ENCODE data around the gene OR6S1.
A peak's percentile ranks its signal among the peaks of the same experiment; 100 is the strongest.

OR6S1 gene, protein sequence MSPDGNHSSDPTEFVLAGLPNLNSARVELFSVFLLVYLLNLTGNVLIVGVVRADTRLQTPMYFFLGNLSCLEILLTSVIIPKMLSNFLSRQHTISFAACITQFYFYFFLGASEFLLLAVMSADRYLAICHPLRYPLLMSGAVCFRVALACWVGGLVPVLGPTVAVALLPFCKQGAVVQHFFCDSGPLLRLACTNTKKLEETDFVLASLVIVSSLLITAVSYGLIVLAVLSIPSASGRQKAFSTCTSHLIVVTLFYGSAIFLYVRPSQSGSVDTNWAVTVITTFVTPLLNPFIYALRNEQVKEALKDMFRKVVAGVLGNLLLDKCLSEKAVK

DNA sequence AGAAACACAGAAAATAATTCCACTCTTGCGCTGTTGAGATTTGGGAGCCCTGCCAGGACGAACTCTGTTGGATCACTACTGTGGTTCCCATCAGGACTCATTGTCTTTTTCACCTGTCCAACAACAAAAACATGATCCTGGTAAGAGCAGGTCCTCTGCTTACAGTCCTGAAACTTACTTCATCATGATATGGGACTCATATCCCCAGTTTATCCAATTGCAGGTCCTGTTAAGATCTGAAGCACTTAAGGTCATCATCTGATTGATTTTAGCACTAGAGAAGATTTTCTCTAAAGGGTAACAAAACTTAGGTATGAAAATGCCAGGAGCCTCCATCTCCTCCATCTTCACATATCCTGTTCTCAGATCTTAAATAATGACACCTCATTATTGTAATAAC is at the start of gene OR6S1:
TSS of gene OR6S1 (minus strand) at position 101 of the 400 bp plus-strand sequence. CDS start at position 101, 0 bp downstream.
- DNase-seq: no peak

GRCh38 chr14:20690848-20691640 is 49.6 kb upstream of the OR6S1 start:
- DNase-seq: peak; percentile 41 to 47

DNA sequence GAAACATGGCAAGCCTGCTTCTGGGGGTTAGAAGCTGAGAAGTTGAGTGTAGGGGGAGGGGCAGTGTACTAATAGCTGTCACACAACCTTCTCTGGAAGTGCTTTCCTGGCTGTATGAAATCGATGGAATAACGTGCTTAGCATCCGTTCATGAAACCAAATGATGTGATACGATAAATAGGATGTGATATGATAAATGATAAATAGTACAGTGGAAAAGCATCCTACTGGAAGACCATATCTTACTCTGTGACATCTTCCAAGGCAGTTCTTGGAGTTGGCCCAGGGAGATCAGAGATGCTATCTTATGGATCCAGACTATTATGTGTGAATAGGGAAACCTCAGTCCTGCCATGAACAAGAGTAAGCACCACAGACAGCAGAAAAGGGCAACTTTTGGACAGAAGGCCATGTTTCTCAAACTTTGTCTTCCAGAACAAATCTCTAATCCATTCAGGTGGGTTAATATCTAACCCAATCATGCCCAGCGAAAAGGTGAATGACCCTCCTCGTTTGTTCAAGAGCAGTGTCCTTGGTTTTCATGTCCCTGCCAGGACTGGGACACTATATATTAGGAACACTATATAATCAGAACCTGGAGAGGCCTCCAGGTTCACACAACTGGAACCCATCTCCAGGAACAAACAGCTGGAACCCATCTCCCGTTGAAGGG is 46.8 kb upstream of the OR6S1 start, which contains the start of gene ANG:
TSS of gene ANG (plus strand) at position 598 of the 673 bp plus-strand sequence. CDS start 4,801 bp downstream, outside the sequence.
- no peak for DNase-seq

GRCh38 chr14:20687362-20688166 is 46.1 kb upstream of the OR6S1 start:
- DNase-seq: no peak

DNA sequence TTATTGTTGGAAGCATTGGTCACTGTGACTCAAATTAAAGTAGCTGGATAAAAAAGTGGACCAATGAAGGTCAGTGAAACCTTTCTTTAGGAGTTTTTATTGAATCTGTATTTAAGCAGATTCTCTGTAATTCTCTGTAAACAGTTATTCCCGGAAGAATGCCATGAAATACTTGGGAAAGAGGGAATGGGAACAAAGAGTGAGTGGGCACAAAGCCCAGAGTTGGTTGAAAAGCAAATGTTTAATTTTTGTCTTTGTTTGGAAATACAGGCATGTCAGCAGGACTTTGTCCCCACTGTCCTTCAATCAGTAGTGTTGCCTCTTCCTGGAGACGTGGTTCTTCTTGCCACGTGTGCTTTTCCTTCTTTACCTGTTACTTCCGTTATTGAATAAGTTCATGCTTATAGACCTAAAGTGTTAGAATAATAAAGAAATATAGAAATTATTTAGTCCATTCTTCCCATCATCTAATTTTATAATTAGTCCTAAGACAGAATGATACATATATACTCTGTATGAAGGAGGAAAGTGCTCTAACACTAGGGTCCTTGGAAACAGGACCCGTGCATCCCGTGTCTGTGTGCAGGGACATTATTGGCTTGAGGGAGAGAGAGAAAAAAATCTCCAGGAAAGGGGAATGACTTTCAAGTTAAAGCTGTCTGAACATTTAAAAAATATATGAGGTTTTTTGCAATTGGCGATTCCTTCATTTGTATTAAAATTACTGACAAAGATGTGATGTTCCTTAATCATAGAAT is 45.1 kb upstream of the OR6S1 start:
- no peak for DNase-seq

GRCh38 chr14:20684662-20685456 is 43.4 kb upstream of the OR6S1 start:
- DNase-seq: no peak

DNA sequence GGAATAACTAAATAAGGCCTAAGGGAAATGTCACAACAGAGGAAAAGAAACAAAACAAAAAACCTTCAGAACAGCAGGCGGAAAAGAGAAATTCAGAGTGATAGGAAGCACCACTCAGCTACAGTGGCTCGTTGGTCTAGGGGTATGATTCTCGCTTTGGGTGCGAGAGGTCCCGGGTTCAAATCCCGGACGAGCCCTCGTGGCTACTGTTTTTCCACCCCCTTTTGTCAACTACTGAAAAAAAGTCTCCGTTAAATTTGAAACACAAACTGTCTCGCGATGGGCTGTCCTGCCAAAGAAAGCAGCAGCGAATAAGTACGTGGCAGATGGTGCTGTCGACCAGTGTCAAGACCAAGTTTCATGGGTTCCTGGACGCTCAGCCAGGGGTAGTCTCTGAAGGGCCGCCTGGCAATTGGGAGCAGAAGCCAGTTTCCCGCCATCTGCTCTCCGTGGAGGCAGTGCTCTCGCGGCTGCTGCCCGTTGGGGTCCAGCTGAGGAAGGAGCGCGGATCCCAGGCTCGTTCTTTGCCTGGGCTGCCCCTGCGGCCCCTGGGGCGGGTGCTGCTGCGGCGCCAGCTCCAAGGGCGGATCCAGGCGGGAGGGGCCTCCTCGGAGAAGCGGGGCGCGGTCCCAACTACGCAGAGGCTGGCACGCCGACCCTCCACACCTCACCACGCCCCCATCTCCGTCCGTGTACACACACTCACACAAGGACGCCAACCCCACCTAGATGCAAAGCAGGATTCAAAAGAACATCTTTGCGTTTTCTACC is 42.6 kb upstream of the OR6S1 start, which contains the start of gene RNASE4:
TSS of gene RNASE4 (plus strand) at position 670 of the 771 bp plus-strand sequence. CDS start 14,812 bp downstream, outside the sequence.
- DNase-seq: peak; percentile 42 to 54

GRCh38 chr14:20683125-20683890 is 41.8 kb upstream of the OR6S1 start:
- DNase-seq: peak; percentile 67 to 81

- DNase-seq: peak; percentile 83 to 85
These were observed 41.1 kb upstream of the OR6S1 start for GRCh38 chr14:20682435-20683124.

DNA sequence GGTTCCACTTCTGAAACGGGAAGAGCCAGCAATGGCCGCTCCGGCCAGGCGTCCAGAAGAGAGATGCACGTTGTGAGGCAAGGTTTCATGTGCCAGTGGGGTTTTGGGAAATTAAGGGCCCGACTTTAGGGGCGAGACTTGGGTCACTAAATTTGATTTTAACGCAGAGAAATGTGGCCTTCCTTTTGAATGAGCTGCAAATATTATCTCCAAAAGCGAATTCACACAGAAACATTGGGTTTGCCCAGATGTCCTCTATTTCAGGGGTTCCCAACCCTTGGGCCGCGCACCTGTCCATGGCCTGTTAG is 40.6 kb upstream of the OR6S1 start:
- no peak for DNase-seq

GRCh38 chr14:20681348-20682126 is 40.0 kb upstream of the OR6S1 start:
- peak; percentile 63 to 72 for DNase-seq

- no peak for DNase-seq
These were observed 39.4 kb upstream of the OR6S1 start for GRCh38 chr14:20680843-20681347.

GRCh38 chr14:20680363-20680762 is 38.9 kb upstream of the OR6S1 start:
- no peak for DNase-seq

GRCh38 chr14:20679907-20680306 is 38.4 kb upstream of the OR6S1 start:
- DNase-seq: peak in 1 of 2 experiments; percentile 29

DNA sequence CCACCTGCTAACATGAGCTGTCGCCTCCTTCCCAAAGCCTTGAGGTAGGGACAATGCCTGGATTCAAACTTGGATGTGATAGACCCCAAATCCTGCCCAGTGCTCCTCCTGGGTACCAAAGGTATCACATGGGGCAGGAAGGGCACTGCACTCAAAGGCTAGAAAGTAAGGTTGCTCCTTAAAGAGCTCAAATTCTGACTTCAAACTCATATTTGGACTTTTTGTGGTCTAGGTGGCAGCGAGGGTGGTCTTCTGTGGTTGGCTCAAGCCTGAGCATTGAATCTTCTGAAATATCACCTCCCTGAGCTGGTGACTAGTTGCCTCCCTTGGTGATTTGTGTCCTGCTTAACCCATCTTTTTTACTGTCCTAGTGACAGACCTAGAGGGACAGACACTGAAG is 34.6 kb upstream of the OR6S1 start:
- DNase-seq: no peak

DNA sequence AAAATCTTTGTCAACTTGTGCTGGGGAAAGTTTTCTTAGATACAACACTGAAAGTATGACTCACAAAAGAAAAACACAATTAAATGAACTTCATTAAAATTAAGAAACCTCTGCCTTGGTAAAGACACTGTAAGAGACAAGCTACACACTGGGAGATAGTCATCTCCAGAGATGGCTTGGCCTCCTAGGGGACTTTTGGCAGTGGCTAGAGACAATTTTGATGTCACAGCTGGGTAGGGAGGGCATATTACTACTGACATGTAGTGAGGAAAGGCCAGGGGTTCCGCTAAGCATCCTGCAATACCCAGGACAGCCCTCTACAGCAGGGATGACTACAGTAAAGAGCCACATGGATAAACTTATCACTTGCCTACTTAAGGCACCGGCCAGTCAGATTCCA is 34.2 kb upstream of the OR6S1 start:
- DNase-seq: no peak

DNA sequence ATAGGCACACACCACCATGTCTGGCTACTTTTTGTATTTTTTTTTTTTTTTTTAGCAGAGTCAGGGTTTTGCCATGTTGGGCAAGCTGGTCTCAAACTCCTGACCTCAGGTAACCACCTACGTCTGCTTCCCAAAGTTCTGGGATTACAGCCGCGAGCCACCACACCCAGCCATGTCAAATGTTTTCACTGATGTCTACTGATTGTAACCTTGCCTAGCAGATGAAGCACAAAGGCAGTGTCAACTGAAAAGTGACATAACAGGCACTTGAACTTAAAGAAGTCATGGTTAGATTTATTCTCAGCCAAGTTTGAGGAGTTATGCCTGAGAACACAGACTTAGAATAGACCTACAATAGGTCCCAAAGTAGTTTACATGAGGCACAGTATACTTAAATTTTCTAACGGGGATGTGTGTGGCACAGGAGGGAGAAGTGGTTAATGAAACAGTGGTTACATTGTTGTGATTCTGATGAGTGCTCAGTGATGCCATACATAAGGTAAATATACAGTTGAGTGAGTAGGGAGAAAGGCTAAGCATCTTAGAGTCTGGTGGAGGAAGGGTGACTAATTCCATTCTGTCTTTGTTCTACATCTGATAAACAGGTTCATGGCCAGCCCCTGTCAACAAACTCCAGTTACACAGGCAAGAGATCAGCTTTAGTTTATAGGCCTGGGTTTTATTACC is 30.2 kb upstream of the OR6S1 start:
- no peak for DNase-seq

Measured in NCI-H1930 (cell line).